ENCODE data around the gene UTP25. TPM values are rescaled to one million over a fixed set of nuclear protein-coding genes. Genes with fewer than 3 reads are reported as not detected.
A peak's percentile ranks its signal among the peaks of the same experiment; 100 is the strongest.

Gene UTP25
- total RNA-seq, 1 donor from 2014 or later = 5.4 TPM

DNA sequence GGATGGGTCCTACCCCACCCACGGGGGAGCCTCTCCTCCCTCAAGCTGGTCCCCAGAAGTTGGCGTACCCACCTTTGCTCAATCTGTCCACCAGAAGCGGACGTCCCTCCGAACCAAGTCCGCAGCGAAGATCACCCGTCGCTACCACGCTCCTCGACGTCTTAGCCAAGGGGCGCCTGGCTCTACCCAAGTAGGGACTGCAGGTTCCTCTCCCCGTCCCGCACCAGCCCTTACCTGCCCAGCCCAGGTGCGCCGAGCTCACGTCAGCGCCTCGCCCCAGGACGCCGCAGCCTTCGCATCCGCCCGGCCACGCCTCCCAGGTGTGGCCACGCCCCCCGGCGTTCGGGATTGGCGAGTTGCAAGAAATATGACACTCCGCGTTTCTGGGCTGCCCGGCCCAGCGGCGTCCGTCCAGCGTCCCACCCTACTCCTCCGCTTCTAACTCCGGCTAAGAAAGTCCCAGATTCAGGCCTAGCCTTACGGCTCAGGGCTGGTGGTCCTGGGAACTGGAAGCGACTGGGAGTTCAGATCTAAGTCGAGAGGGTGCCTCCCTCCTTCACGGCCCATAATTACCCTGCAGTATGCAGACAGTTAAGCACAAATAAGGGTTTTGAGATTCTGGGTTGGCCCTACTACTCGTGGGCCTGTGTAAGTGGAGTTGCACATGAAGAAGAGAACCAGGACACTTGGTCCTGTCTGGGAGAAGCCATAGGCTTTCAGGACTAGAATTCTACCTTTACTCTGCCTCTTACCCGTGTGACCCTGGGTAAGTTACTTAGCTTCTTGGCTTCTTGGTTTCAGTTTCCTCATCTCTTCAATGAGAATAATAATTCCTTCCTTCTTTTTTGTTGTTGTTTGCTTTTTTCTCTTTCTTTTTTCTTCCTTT lies 21.7 kb upstream of the UTP25 start, which contains the start of gene IRF6:
IRF6 (minus strand) TSS at position 268 of the 886 bp plus-strand sequence. CDS start 4,729 bp downstream, outside the sequence.
- peak; percentile 88 for DNase-seq

DNA sequence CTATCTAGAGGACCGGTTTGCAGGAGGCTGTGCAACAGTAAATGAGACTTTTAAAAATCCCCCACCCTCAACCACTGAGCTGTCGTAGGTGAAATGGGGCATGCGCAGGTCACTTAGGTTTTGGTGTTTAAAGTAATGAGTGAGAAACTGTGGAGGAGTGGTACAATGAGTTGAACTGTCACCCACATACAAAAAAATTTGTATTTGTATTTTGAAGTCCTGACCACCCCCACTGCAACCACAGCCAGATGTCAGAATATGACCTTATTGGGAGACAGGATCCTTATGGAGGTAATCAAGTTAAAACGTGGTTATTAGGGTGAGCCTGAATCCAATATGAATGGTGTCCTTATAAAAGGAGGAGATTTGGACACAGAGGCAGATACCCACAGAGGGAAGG lies 20.3 kb upstream of the UTP25 start:
- DNase-seq = no peak

DNA sequence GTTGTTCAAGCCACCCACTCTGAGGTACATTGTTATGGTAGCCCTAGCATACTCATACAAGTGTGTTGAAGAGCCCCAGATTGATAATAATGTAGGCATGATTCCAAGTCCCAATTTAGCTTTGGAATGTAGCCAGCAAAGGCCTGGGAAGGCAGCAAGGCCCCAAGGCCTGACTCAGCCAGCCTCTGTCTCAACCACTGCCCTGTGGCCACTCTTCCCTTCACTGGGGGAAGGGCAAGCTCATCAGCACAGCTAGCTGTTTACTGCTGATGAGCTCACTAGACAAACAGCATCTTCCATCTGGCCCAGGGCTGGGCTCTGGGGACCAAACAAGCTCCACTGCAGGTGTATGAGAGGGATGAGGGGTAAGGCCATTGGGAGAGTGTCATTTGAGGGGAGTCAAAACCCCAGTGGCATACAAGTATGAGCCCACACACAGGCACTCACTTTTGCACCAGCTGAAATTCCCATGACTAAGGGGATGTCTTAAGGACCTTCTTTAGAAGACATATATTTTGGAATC lies 19.7 kb upstream of the UTP25 start:
- DNase-seq = peak; percentile 71

DNA sequence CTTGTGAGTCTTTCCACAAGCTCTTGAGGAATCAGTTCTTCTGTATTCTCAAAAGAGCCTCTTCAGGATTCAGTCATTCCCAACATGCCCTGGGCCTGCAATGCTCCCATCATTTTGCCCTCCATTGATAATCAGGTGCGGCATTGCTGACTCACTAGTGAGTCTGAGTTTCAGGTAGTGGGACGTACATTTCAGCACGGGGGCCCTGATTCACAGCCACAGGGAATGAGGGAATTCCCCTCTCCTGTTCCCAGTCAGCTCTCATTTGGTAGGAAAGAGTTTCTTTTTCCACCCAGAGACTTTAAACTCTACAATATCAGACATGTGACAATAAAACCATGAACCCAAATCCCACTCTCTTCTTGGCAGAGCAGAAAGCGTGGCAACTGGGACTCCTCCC lies 18.2 kb upstream of the UTP25 start:
- no peak for DNase-seq

DNA sequence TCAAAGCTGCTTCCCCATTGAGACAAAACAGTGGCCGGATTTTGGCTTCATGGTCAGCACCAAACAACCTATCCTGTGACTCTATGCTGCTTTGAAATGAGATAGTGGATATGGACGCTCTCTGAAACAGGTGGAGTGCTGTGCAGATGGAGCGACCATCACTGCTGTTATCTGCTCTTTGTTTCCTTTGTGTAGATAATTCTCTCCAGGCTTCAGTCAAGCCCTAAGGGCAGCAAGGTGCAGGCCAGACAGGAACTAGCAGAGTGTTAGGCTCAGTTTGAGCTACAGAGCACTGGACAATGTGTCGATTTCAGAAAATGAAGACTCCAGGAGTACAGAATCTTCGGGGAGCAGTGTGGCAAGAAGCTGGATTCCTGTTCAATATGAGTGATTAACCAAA lies 17.0 kb upstream of the UTP25 start:
- DNase-seq = no peak

DNA sequence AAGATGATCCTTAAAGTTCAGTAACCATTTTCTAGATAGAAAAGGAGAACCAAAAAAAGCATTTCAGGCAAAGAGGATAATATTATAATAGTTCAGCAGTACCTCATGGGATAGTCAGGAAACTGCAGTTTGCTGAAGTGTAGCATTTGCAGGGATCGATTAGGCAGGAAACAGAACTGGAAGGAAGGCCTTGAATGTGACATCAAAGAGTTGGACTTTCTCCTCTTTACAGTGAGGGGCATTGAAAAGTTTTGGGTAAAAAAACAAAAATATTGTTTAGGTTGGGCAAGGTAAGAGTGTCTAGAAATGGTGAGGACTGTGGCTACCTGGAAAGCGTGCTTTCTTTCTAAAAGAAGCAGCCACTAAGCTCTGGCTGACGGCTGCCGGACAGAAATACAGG lies 13.9 kb upstream of the UTP25 start:
- no peak for DNase-seq

DNA sequence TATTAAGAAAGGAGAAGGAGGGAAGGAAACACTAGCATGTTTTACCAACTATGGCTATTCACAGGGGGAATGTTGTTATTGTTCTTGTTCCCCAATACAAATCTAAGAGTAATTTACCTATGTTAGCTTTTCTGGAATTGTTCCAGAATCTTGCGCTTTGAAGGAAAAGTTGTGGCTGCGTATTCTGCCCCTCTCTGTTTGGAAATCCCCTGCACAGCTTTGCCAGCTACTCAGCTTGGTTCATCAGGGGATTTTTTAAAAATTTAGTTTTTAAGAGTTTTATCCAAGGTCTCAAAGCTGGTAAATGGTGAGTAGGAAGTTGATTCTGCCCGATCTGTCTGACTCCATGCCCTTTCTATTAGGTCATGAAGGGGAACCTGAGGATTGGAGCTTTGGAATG lies 12.3 kb upstream of the UTP25 start:
- no peak for DNase-seq

DNA sequence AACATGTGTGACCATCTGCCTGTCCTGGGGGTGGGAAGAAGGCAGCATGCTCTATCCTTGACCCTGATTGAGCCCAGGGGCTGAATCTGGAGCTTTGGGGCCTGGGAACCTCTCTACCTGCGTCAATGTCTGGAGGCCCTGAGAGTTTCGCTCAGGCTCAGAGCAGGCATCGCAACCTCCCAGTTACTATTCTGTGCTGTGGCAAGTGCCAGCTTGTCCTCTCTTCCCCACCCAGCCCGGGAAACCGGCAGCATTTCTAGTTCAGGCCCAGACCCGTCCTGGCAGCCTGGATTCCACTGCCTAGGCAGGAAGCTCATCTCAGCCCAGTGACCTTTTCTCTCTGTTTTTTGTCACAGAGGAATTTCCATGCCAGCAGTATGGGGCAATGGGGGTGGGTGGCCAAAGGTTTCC lies 11.8 kb upstream of the UTP25 start:
- peak; percentile 75 for DNase-seq

DNA sequence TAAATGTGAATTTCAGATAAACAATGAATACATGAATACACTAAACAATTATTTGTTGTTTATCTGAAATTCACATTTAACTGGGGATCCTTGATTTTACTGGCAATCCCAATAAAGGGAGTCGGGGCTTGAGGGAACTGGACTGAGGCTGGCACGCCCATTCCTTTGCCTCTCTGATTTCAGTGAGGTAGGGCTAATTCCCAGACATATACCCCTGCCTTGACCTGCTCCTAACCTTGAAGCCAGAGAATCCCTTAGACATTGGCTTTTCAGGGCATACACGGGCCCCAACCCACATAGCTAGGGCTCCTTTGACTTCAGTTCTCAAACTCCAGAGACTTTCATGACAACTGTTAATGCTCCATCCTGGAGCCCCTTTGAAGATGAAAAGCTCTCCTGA lies 10.8 kb upstream of the UTP25 start:
- no peak for DNase-seq

DNA sequence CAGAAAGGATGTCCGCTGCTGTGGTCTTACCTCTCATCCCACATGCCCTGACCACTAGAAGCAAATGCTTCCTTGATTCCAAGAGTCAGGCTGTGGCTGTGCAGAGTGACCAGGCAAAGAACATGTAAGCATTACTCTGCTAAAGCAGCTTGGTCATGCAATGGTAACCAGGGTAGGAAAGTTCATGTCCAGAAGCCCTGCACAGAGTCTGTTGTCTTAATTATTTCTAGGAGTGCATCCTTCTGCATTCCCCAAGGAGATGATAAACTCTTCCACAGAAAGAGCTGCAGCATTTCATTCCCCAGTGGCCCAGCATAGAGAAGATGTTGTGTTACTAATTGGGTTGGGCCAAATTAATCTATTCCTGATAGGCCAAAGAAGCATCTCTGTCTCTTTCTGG lies 10.1 kb upstream of the UTP25 start:
- no peak for DNase-seq

DNA sequence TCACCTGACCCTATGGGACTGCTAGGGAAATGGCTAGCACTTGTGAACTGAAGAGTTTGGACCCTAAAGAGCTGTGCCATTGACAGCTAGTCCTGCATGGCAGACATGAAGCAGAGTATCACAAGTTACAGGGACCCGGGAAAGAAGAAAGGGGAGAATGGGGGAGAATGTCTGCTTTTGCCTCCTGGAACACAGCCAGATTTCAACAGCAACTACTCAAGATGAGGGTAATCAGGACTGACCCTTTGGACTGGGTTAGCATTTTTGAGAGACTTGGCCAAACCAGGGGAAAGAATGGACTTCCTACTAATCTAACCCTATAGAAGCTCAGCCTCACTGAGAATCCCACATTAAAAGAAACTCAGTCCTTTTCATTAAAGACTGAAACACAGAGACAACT lies 8.7 kb upstream of the UTP25 start:
- DNase-seq = no peak

DNA sequence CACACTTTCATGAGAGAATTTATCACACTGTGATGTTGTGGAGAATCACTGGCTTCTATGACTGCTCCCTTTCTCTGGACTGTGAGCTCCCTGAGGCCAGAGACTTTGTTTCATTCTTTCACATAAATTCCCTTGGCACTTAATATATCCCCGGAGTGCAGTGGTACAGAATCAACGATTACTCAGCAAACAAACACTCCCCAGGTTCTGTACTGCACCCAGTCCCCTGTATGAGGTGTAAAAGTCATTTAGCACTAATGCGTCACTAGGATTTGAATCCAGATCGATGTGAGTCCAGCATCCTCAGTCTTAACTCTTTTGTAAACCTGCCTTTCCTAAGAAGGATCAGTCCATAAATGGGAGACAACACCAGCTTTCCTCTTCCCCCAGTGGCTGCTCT lies 6.8 kb upstream of the UTP25 start:
- DNase-seq = no peak

DNA sequence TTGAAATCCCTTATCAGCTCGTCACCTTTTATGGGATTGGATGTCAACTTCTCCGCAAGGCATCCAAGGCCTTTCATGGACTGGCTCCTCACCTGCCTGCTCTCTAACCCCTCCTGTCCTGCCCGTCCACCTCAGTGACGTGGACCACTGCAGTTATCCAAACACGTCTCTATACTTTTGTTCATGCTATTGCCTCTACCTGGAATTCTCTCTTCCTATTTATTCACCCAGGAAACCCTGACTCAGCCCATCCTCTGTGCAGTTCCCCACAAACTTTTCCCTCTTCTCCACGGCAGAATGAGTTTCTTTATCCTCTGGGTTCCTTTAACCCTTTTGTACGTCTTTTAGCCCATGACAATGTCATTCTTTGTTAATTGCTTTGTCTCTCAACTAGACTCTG lies 5.1 kb upstream of the UTP25 start:
- DNase-seq = no peak

DNA sequence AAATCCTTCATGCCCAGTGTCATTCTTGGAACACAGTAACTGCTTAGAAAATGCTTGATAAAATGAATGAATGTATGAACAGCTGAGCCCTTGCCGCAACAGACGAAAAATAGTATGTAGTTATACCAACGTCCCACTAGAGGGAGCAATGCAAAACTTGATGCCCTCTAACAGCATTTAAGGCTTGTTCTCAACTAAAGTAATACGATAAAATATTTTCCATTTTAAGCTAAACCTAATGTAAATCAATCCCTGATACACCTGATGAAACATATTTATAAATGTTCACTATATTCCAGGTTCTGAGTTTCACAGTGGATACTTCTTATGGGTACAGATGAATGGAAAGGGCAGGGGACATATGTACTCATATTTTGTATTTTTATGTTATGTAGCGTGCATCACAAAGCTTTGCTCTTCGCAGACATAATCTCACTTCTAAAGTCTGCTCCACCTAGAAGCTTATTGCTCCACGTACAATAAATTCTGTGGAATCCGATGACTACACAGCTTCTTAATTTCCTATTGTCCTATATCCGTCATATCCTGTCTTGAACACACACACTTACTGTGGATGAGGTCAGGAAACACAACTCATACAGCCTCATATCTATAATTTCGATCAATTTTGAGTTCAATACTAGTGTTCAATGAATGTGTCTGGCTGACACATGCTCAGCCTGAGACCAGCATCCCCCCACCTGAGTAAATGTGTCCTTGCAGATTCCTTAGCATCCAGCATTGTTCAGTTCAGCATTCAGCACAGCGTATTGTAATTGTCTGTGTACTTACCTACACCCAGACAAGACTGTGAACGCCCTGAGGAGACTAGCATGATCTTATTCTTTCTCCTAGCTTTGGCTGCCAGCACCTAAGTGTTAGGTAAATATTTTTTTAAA lies 4.4 kb upstream of the UTP25 start:
- DNase-seq = peak; percentile 79

DNA sequence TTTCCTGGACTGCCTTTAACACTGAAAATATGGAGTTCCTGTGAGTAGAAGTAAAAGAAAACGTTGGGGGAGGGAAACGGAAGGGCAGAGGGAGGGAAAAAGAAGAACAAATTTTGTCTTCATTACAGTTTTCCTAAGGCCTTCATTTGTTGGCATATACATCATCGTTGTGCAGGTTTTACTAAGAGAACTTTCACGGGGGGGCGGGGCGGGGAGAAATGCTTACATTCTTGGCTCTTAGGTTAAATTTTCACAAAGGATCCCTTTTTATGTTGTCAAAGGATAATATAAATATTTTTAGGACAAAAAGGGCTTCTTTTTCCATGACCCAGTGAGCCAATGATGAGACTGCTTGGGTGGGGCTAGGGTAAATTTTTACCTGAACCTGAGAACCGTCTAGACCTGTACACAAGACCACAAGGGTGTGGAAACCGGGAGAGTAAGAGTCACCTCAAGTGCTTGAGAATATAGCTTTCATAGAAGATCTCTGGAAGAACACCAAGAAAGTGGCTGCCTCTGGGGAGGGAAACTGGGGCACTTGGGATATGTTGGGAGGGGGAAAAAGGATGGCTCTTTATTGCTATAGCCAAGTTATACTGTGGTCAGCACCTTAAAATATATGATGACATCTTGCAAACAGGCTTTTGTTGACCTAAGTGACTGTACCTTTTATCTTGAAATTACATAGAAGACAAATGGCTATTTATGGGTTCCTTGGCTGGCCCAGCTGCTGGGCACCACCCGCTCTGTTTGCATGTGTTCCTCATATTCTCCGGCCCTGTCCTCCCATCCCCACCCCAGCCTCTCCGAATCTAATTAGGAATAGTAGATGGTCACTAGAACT lies 2.0 kb upstream of the UTP25 start:
- peak; percentile 42 for DNase-seq

DNA sequence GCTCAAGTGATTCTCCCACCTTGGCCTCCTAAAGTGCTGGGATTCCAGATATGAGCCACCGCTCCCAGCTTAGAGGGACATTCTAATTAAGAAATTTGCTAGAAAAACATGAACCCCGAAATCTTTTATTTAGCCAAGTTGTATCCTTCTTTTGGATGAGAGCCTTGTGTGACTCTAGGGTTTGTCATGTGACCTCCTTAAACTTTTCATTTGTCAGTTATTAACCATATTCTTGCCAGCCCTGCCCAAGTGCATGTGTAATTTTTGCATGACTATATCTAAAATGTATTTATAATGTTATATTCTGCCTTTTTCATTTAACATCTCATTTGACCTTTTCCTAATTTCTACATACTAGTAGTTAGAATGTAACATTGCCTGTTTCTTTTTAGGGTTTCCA lies 1.9 kb downstream of the UTP25 start:
- no peak for DNase-seq

DNA sequence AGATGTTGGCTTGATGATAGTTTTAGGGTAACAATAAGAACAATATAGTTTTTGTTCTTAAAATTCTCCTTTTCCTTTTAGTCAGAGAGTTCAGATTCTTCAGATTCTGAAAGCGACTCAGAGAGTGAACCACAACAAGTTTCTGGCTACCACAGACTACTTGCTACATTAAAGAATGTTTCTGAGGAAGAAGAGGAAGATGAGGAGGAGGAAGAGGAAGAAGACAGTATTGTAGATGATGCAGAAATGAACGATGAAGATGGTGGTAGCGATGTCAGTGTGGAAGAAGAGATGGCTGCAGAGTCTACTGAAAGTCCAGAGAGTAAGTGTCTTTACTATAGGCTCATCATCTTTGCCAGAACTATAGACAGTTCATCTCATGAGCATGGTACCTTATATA lies 3.0 kb downstream of the UTP25 start:
- no peak for DNase-seq

DNA sequence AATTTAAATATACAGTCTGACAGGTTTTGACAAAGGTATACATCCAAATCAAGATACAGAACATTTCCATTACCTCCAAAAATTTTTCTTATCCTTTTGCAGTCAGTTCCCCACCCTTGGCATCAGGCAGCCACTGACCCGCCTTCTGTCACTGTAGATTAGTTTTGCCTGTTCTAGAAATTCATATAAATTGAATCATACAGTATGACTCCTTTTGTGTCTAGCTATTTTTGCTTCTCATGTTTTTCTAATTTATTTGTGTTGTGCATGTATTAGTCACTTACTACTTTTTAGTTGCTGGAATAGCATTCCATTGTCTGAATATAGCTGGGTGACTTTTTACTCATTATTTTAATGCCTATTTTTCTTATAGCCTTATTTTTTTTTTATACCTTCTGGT lies 3.8 kb downstream of the UTP25 start:
- no peak for DNase-seq

DNA sequence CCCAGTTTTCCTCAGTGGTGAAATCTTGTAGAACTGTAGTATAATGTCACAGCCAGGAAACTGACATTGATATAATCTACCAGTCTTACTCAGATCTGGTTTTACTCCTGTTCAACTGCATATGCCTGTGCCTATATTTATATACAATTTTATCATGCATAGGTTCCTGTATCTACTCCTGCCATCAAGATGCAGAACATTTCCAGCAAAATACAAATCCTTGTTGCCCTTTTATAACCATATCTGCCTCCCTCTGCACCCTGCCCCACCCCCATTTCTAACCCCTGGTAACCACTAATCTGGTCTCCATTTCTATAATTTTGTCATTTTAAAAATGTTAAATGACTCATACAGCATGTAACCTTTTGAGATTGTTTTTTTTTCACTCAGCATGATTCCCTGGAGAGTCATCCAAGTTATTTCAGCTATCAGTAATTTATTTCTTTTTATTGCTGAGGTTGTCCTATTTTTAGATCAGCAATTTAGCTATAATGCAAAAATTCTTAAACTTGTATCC lies 8.1 kb downstream of the UTP25 start:
- no peak for DNase-seq

DNA sequence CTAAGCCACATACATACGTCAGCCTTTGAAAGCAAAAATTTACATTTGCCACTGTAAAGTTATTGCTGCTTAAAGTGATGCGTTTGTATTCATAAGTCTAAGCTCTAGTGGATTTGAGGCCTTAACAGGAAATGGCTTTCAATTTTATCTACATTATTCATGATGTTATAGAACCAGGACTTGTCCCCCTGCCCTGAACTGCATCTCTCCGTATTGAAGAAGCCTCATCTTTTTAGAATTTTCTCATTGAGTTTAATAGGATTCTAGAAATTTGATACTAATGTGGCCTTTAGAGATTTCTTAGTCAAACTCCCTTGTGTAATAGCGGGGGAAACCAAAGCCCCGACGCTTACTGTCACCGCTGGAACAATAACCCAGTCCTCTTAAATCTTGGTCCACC lies 9.9 kb downstream of the UTP25 start:
- DNase-seq = no peak

DNA sequence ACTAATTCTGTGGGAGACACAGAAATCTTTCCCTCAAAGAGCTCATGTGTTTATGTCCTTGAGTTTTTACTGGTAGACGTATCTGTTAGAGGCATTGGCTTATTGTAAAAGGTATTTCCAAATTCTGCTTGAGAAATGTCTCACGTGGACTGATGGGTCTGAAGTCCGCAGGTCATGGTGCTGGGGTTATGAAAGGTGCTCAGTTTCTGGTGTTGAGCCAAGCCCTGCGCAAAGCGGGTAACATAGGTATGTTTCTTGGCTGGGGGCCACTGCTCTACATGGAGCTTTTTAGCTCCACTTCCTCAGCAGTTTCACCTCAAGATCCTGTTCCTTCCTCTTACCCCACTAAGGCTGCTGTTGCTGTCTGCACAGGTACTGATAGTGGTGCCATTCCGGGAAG lies 10.8 kb downstream of the UTP25 start:
- no peak for DNase-seq
